Activated CD8-positive, alpha-beta memory T cell treated with anti-CD3 and anti-CD28 coated beads, Interleukin-2, amount 50 U/mL, for 1 hour (primary cell): ENCODE data around the gene HEY2.
A peak's percentile ranks its signal among the peaks of the same experiment; 100 is the strongest.

Experiments used
- DNase-seq: peaks from one replicate; pipeline ENCODE4 v3.0.0-alpha.2; 2020; ENCODE audit errors: extremely low read depth

The HEY2 gene

GRCh38 chr6:125743604-125744003 lies 5.8 kb upstream of the HEY2 start:
- no peak for DNase-seq

- no peak for DNase-seq
These were observed 4.0 kb upstream of the HEY2 start for GRCh38 chr6:125745281-125746018.

GRCh38 chr6:125746019-125746414 lies 3.4 kb upstream of the HEY2 start:
- no peak for DNase-seq

- DNase-seq = peak; percentile 36
These were observed 2.5 kb upstream of the HEY2 start for GRCh38 chr6:125746731-125747588.

GRCh38 chr6:125747589-125748405 lies 1.6 kb upstream of the HEY2 start:
- no peak for DNase-seq

- DNase-seq = no peak
These were observed 843 bp upstream of the HEY2 start for GRCh38 chr6:125748406-125749172.

- no peak for DNase-seq
These were observed 646 bp downstream of the HEY2 start for GRCh38 chr6:125749865-125750691.

- no peak for DNase-seq
These were observed 1.4 kb downstream of the HEY2 start for GRCh38 chr6:125750692-125751333.

- no peak for DNase-seq
These were observed 2.0 kb downstream of the HEY2 start for GRCh38 chr6:125751334-125751916.

- DNase-seq = no peak
These were observed 3.3 kb downstream of the HEY2 start for GRCh38 chr6:125752773-125753172.

- no peak for DNase-seq
These were observed 3.9 kb downstream of the HEY2 start for GRCh38 chr6:125753218-125753936.

GRCh38 chr6:125753937-125754259 lies 4.5 kb downstream of the HEY2 start:
- no peak for DNase-seq

- no peak for DNase-seq
These were observed 5.1 kb downstream of the HEY2 start for GRCh38 chr6:125754566-125754965.

GRCh38 chr6:125759184-125759902 lies 9.9 kb downstream of the HEY2 start:
- DNase-seq = no peak

- DNase-seq = no peak
These were observed 10.6 kb downstream of the HEY2 start for GRCh38 chr6:125759959-125760457.

GRCh38 chr6:125764121-125764671 lies 14.8 kb downstream of the HEY2 start:
- DNase-seq = no peak

GRCh38 chr6:125765944-125766343 lies 16.5 kb downstream of the HEY2 start:
- no peak for DNase-seq

GRCh38 chr6:125766641-125767040 lies 17.2 kb downstream of the HEY2 start:
- DNase-seq = no peak
